Left forelimb (tissue), 1 donor: Measurements from ENCODE around the gene WDR7.

ENCODE experiments used
- DNase-seq: peaks from one replicate; pipeline ENCODE4 v3.0.0-alpha.2; 2018; ENCODE audit warnings: low spot score

The WDR7 gene

GRCh38 chr18:56992777-56993176 is 341.6 kb downstream of the WDR7 start:
- DNase-seq, result no peak

- no peak for DNase-seq
Observed at GRCh38 chr18:56995579-56996188, 344.5 kb downstream of the WDR7 start.

- no peak for DNase-seq
Observed at GRCh38 chr18:56997200-56997599, 346.0 kb downstream of the WDR7 start.

GRCh38 chr18:56999823-57000222 is 348.7 kb downstream of the WDR7 start:
- no peak for DNase-seq

GRCh38 chr18:57002627-57003026 is 351.5 kb downstream of the WDR7 start:
- DNase-seq, result no peak

GRCh38 chr18:57003342-57003741 is 352.2 kb downstream of the WDR7 start:
- DNase-seq, result no peak

- DNase-seq, result no peak
Observed at GRCh38 chr18:57004366-57005121, 353.4 kb downstream of the WDR7 start.

- DNase-seq, result no peak
Observed at GRCh38 chr18:57008001-57008686, 357.0 kb downstream of the WDR7 start.

- DNase-seq, result no peak
Observed at GRCh38 chr18:57009844-57010243, 358.7 kb downstream of the WDR7 start.

- DNase-seq, result no peak
Observed at GRCh38 chr18:57014772-57015413, 363.7 kb downstream of the WDR7 start.

GRCh38 chr18:57015451-57015850 is 364.3 kb downstream of the WDR7 start:
- DNase-seq, result no peak

GRCh38 chr18:57018845-57019244 is 367.7 kb downstream of the WDR7 start:
- DNase-seq, result no peak

GRCh38 chr18:57022716-57023115 is 371.6 kb downstream of the WDR7 start:
- no peak for DNase-seq

GRCh38 chr18:57023275-57023882 is 372.2 kb downstream of the WDR7 start:
- no peak for DNase-seq

- DNase-seq, result no peak
Observed at GRCh38 chr18:57025540-57025939, 374.4 kb downstream of the WDR7 start.

GRCh38 chr18:57026316-57026715 is 375.2 kb downstream of the WDR7 start:
- DNase-seq, result no peak

GRCh38 chr18:57027190-57027708 is 376.1 kb downstream of the WDR7 start:
- DNase-seq, result no peak

GRCh38 chr18:57029761-57030160 is 378.6 kb downstream of the WDR7 start:
- no peak for DNase-seq

- no peak for DNase-seq
Observed at GRCh38 chr18:57030417-57030816, 379.3 kb downstream of the WDR7 start.

- no peak for DNase-seq
Observed at GRCh38 chr18:57035590-57035989, 384.4 kb downstream of the WDR7 start.

GRCh38 chr18:57038395-57038794 is 387.2 kb downstream of the WDR7 start:
- DNase-seq, result no peak

- DNase-seq, result no peak
Observed at GRCh38 chr18:57040175-57040574, 389.0 kb downstream of the WDR7 start.
